ENCODE measurements around the gene FLNB. TPM values are rescaled to one million over a fixed set of nuclear protein-coding genes. Genes with fewer than 3 reads are reported as not detected.
A peak's percentile ranks its signal among the peaks of the same experiment; 100 is the strongest.

Gene FLNB
- total and polyA plus RNA-seq, 9 of the 15 experiments (the other 6 are each of a cell fraction or from before 2014, with no cell fraction given): 9.4 to 48.1 (median 25.6) TPM

DNA sequence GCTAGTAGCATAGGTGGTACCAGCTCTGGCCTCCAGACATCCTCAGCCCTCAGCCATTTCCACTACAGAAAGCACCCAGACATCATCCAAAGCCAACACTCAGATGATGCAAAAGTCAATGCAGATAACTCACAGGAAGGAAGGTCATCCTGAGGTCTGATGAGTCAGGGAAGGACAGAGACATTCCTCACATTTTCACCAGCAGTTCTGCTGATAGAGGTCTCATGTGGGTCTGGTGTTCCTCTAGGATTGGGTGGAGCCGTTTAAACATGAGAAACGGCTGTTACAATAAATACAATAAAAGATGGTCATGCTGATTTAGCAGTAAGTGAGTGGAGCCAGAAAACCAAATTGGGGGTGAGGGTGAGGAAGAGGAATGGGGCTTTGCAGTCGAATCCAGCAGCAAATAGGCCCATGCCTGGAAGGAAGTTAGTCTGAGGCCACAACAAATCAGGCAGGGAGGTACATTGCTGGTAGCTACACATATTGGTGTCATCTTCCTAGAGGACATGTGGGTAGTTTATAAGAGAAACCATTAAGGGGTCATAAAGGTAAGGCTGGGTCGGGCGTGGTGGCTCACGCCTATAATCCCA, 33.3 kb upstream of the FLNB start (continued):
- TF ChIP-seq NR2C1 (IDR thresholded peaks at IDR 0.05): no peak
- TF ChIP-seq NR2C1 (tag; IDR thresholded peaks at IDR 0.05): 0 out of 2 replicates have a peak, but pooled peaks have one; percentile 30
- peak; percentile 96 for TF ChIP-seq CTBP1 (IDR thresholded peaks at IDR 0.05; ENCODE audit: borderline replicate concordance)
- peak; percentile 25; the same call in 1 of the 2 replicates for TF ChIP-seq MAFK (IDR thresholded peaks at IDR 0.05; ENCODE audit: low read length)
- TF ChIP-seq SAFB (IDR thresholded peaks at IDR 0.05; ENCODE audit: borderline replicate concordance, low read depth, low read length): no peak
- no peak for TF ChIP-seq SRSF1 (IDR thresholded peaks at IDR 0.05; ENCODE audit: low read depth, low read length)
- peak; percentile 40 for TF ChIP-seq MAFG (tag; conservative IDR thresholded peaks at IDR 0.05)
- TF ChIP-seq ZNF778 (CRISPR knock-in tag; IDR thresholded peaks at IDR 0.05): no peak
- TF ChIP-seq RCOR1 (IDR thresholded peaks at IDR 0.05; ENCODE audit: borderline replicate concordance in 1 of 2, low read depth in 2 of 2, low read length in 2 of 2): peak in 1 of 2 experiments; percentile 72; a peak in 1 of 4 replicates
- TF ChIP-seq PHF20 (IDR thresholded peaks at IDR 0.05; ENCODE audit: partially characterized antibody): no peak

DNA sequence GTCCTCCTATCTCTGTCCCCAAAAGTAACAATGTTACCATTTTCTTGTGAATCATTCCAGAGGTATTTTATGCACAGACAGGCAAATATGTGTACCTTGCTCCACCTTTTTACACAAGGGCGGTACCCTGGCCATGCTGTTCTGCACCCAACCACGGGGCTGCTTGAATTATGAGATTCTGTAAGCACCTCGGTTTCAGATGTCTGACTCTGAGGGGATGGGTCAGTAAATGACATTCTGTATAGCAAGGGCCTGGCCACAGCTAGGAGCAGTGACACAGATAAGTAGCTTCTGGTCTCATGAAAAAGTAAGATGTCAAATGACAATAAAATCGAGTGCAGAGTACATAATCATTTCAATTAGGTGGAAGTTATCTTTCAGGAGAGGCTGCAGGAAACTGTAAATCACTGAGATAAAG, 30.4 kb upstream of the FLNB start:
- intact Hi-C loops (cut with micrococcal nuclease): no loop called here
- ChIA-PET POLR2A (no interaction called here), CTCF (ENCODE audit: low intra/inter-chr PET ratio) (interaction anchor here (0.6 kb wide), 1 partner anchor 434 kb away, joined by 5 read pairs; the partner anchor contains the start of gene DNAH12)
- no peak overlapping the region for H3K4me2 ChIP-seq (ENCODE audit: insufficient read depth, low read length)
- no peak for DNase-seq (ENCODE audit: extremely low read depth in 1 of 4, low spot score in 3 of 4)
- no peak overlapping the region for H3K4me3 ChIP-seq
- no TSS peak for BruUV-seq (replicated peaks)
- H3K79me2 ChIP-seq (ENCODE audit: control insufficient read depth, insufficient read depth, low read length): no peaks in the 10 kb centered on the region
- no peaks in the 10 kb centered on the region for H3K36me3 ChIP-seq (ENCODE audit: control insufficient read depth, insufficient read depth, low read length)
- H3K9me3 ChIP-seq (replicated peaks; ENCODE audit: control insufficient read depth, insufficient read depth, low read depth, low read length): no peaks in the 10 kb centered on the region
- TF ChIP-seq SIN3B (IDR thresholded peaks at IDR 0.05; ENCODE audit: low read depth) (no peak), ZSCAN29 (IDR thresholded peaks at IDR 0.05) (no peak), MEIS2 (IDR thresholded peaks at IDR 0.05; ENCODE audit: partially characterized antibody) (peak; percentile 52), FOXJ2 (tag; IDR thresholded peaks at IDR 0.05) (no peak), ZNF589 (CRISPR knock-in tag; IDR thresholded peaks at IDR 0.05; ENCODE audit: low read depth) (no peak), SUPT5H (IDR thresholded peaks at IDR 0.05) (no peak), HLTF (IDR thresholded peaks at IDR 0.05) (no peak), RB1 (IDR thresholded peaks at IDR 0.05; ENCODE audit: low read depth) (no peak), TSC22D4 (tag; IDR thresholded peaks at IDR 0.05) (no peak), ZBTB17 (CRISPR knock-in tag; IDR thresholded peaks at IDR 0.05) (peak; percentile 48; the same call in 1 of the 2 replicates)
- TF ChIP-seq, protein P1, sequence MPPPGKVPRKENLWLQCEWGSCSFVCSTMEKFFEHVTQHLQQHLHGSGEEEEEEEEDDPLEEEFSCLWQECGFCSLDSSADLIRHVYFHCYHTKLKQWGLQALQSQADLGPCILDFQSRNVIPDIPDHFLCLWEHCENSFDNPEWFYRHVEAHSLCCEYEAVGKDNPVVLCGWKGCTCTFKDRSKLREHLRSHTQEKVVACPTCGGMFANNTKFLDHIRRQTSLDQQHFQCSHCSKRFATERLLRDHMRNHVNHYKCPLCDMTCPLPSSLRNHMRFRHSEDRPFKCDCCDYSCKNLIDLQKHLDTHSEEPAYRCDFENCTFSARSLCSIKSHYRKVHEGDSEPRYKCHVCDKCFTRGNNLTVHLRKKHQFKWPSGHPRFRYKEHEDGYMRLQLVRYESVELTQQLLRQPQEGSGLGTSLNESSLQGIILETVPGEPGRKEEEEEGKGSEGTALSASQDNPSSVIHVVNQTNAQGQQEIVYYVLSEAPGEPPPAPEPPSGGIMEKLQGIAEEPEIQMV (tag; conservative IDR thresholded peaks at IDR 0.05; ENCODE audit: low read depth): no peak
- H3K9ac ChIP-seq (ENCODE audit: insufficient read depth in 1 of 2, low read depth in 2 of 2, low read length in 2 of 2): no peak overlapping the region
- H3K9me1 ChIP-seq (ENCODE audit: control insufficient read depth, insufficient read depth, low read length): no peaks in the 10 kb centered on the region
- peaks cover 0 to 7% of the 10 kb centered on the region in 2 experiments; a peak in 3 of 5 replicates for H3K4me1 ChIP-seq (replicated peaks in 1 of 2; ENCODE audit: control insufficient read depth in 2 of 2, insufficient read depth in 2 of 2, low read length in 2 of 2)
- 0 out of 3 replicates have a peak, but pooled peaks have one; percentile 29 for ATAC-seq
- WGBS (ENCODE audit: insufficient coverage, low coverage, missing lambda C conversion rate): 8% methylated on average over 4 of the region's 4 CpGs
- in situ Hi-C loops (cut with MboI): no loop called here
- H2AFZ ChIP-seq (ENCODE audit: low read depth, low read length): no peak overlapping the region
- H3K27me3 ChIP-seq (ENCODE audit: control insufficient read depth in 2 of 2, insufficient read depth in 2 of 2, low read length in 2 of 2): no peaks in the 10 kb centered on the region
- no peaks in the 10 kb centered on the region for H4K20me1 ChIP-seq (replicated peaks; ENCODE audit: control insufficient read depth, insufficient read depth, low read length)
- no peak overlapping the region for H3K27ac ChIP-seq (ENCODE audit: extremely low read depth, low read depth, low read length)
- no peak for FAIRE-seq

Data from K562 (cell line).